HG03354 (cell line): ENCODE data around the gene LIN7B.
"Not testable (repeated sequence)": the region's sequence is repeated elsewhere in the genome, so short reads cannot be mapped to it uniquely, and the experiment has no call there.

ENCODE experiments used
- ATAC-seq: cut with Tn5 transposase; IDR thresholded peaks from one replicate; pipeline ENCODE4 v1.9.1; 2021; ENCODE audit warnings: mild to moderate bottlenecking; ENCODE audit not compliant: unreplicated experiment, poor library complexity, severe bottlenecking

LIN7B gene

GRCh38 chr19:49118565-49119410, 4.6 kb downstream of the LIN7B start, which contains the start of gene C19orf73:
TSS of gene C19orf73 (minus strand) at chr19:49119143. CDS start at chr19:49119022, 121 bp downstream.
- peak; percentile 81 for ATAC-seq

- ATAC-seq, result no peak
Measured at GRCh38 chr19:49119411-49120324, 5.5 kb downstream of the LIN7B start, which contains the start of gene PPFIA3. TSS of gene PPFIA3 (plus strand) at chr19:49119544. CDS start at chr19:49127874, 8,330 bp downstream.

DNA sequence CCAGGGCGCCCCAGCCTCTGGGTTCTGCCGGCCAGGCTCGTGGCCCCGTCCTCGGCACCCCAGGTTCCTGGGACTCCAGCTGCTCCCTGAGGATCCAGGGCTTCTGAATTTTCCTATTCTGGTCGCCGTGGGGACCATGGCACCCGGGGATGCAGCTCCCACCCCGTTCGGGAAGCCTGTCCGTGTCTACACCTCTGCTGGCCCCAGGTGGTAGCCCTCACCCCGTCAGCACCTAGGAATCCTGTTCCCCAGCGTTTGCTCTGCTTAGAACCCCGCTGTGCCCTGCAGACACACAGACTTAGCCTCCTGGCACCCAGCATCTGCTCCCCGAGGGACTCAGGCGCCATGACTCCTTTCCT, 6.1 kb downstream of the LIN7B start:
- no peak for ATAC-seq

GRCh38 chr19:49120868-49121267, 6.7 kb downstream of the LIN7B start:
- no peak for ATAC-seq

DNA sequence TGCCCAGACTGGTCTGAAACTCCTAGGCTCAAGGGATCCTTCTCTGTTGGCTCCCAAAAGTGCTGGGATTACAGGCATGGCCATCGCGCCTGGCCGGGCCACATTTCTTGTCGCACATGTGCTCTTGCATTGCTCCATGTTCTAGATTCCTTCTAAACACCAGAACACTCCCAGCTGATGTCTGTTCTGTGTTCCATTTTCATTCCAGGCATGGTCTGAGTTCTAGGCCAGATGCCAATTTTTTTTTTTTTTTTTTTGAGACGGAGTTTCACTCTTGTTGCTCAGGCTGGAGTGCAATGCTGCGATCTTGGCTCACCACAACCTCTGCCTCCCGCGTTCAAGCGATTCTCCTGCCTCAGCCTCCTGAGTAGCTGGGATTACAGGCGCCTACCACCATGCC, 7.7 kb downstream of the LIN7B start:
- ATAC-seq, result not testable (repeated sequence)

- ATAC-seq, result not testable (repeated sequence)
Measured at GRCh38 chr19:49123285-49123684, 9.1 kb downstream of the LIN7B start.

GRCh38 chr19:49125025-49125731, 11.0 kb downstream of the LIN7B start:
- no peak for ATAC-seq

DNA sequence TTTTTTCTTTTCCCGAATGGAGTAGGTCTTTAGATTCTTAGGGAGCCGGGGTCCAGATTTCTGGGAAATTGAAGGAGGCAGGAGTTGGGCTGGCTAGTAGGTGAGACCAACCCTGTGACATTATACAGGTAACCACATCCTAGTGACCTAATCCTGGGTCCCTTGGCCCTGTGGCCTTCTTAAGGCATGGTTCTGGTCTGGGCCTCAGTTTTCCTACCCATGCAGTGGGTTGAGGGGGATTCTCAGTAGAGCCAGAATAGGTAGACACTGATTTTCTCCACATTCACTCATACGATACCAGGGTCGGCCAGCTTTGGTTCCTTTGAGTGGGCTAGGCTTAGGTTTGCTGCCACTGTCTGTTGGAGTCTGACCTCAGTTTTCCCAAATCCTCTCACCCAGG, 12.4 kb downstream of the LIN7B start:
- no peak for ATAC-seq

DNA sequence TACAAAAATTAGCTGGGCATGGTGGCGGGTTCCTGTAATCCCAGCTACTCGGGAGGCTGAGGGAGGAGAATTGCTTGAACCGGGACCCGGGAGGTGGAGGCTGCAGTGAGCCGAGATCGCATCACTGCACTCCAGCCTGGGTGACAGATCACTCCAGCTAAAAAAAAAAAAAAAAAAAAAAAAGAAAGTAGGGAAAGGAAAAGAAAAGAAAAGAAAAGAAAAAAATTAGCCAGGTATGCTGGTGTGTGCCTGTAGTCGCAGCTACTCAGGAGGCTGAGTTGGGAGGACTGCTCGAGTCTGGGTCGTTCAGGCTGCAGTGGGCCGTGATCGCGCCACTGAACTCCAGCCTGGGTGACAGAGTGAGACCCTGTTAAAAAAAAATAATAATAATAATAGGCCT, 13.1 kb downstream of the LIN7B start:
- not testable (repeated sequence) for ATAC-seq

- peak; percentile 87 for ATAC-seq
Measured at GRCh38 chr19:49127674-49128544, 13.7 kb downstream of the LIN7B start.

- no peak for ATAC-seq
Measured at GRCh38 chr19:49128545-49129237, 14.5 kb downstream of the LIN7B start.

- no peak for ATAC-seq
Measured at GRCh38 chr19:49129238-49129583, 15.0 kb downstream of the LIN7B start.

GRCh38 chr19:49130325-49130724, 16.2 kb downstream of the LIN7B start:
- ATAC-seq, result no peak

- ATAC-seq, result no peak
Measured at GRCh38 chr19:49132974-49133609, 18.9 kb downstream of the LIN7B start.

GRCh38 chr19:49133621-49134454, 19.7 kb downstream of the LIN7B start:
- ATAC-seq, result no peak

GRCh38 chr19:49135686-49136085, 21.5 kb downstream of the LIN7B start:
- ATAC-seq, result no peak

DNA sequence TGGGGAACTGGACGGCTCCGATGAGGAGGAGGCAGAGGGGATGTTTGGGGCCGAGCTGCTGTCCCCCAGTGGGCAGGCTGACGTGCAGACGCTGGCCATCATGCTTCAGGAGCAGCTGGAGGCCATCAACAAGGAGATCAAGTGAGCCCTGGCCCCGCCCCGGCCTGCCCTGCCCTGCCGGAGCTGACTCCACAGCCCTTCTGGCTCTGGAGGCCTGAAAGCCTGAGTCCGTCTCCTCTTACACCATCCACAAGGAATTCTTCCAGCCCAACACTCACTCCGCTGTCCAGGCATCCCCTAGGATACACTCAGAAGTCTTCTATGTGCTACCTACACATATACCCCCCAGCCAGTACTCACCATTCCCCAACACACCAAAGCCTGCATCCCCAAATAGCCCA, 22.6 kb downstream of the LIN7B start:
- ATAC-seq, result no peak
